ENCODE results near the gene RALB. TPM values are rescaled to one million over a fixed set of nuclear protein-coding genes. Genes with fewer than 3 reads are reported as not detected.

The RALB gene
- total RNA-seq, 1 donor from 2014 or later, result 23.5 TPM

DNA sequence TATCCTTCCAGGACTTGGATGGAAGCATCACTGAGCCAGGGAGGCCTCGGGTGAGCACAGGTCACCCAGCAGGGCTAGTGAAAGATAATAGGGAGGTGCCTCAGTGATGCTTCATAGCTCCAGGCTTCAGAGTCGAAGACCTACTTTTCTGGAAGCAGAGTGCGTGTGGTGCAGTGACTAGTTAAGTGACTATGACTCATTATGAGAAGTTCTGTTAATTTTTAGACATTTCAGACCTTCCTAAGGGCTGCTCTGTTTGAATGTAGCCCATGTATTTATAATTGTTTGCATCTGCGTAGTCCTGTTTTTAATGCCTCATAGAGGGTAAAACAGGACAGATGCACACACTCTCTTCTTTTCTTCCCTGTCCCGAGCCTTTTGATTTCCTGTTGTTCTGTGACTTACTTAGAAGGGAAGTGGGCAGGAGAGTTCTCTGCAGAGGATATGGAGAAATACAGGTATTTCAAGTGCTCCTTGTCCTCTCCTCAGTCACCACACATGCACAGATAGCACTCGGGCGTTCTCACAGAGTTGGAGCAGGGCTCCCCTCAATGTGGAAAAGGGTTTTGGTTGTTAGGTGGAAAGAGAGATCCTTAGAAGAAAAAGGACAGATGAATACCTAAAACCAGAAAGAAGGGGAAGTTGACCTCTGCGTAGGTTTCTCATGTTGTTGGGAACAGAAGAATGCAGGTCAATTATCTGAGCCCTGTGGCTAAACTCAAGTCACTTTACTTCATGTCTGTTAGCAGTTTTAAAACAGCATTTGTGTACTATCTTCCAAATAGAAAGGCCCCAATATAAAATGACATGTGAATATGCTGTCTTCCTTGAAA, 34.7 kb downstream of the RALB start:
- Mint-ChIP-seq H3K36me3 (ENCODE audit: low read depth) (peaks cover 12% of the 10 kb centered on the region), H3K4me1 (ENCODE audit: low read depth) (peaks cover 24% of the 10 kb centered on the region), H3K9me3 (ENCODE audit: low read depth) (no peaks in the 10 kb centered on the region), H3K27ac (ENCODE audit: unreplicated experiment) (peak overlapping the region; percentile 55), H3K27me3 (ENCODE audit: low read depth) (no peaks in the 10 kb centered on the region), H3K4me3 (ENCODE audit: unreplicated experiment) (no peak overlapping the region)
- TF ChIP-seq CTCF (IDR thresholded peaks at IDR 0.05), result no peak
- DNase-seq (ENCODE audit: low spot score), result no peak

GRCh38 chr2:120288016-120288373, 35.3 kb downstream of the RALB start:
- no peak for DNase-seq (ENCODE audit: low spot score)
- no peaks in the 10 kb centered on the region for H3K27me3 Mint-ChIP-seq (ENCODE audit: low read depth)
- no peaks in the 10 kb centered on the region for H3K9me3 Mint-ChIP-seq (ENCODE audit: low read depth)
- H3K4me1 Mint-ChIP-seq (ENCODE audit: low read depth), result peaks cover 24% of the 10 kb centered on the region
- peaks cover 13% of the 10 kb centered on the region for H3K36me3 Mint-ChIP-seq (ENCODE audit: low read depth)
- H3K27ac Mint-ChIP-seq (ENCODE audit: unreplicated experiment), result no peak overlapping the region
- TF ChIP-seq CTCF (IDR thresholded peaks at IDR 0.05), result no peak
- no peak overlapping the region for H3K4me3 Mint-ChIP-seq (ENCODE audit: unreplicated experiment)

DNA sequence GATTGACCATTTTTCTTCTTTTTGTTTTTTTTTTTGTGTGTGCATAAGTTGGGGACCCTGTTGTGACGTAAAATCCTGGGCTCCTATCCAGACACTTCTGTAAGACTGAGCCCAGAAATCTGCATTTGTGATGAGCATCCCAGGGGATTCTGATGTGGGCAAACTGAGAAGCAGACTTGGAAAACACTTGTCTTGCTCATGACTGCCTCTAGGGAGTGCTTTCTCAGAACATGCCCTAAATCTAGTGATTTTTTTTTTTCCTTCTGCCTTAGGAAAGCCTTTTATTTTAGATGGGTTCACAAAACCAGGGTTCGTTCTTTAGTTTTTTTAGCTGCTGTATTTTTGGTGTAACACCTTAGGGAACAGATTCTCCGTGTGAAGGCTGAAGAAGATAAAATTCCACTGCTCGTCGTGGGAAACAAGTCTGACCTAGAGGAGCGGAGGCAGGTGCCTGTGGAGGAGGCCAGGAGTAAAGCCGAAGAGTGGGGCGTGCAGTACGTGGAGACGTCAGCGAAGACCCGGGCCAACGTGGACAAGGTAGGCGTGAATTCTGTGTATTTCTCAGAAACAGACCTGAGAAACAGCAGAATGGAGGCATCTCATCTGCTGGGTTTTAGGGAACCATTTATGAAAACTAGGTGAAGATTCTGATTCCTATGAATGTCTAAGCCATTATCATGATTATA, 36.7 kb downstream of the RALB start:
- Mint-ChIP-seq H3K9me3 (ENCODE audit: low read depth) (no peaks in the 10 kb centered on the region), H3K27me3 (ENCODE audit: low read depth) (no peaks in the 10 kb centered on the region), H3K4me1 (ENCODE audit: low read depth) (peaks cover 24% of the 10 kb centered on the region), H3K4me3 (ENCODE audit: unreplicated experiment) (no peak overlapping the region), H3K27ac (ENCODE audit: unreplicated experiment) (no peak overlapping the region), H3K36me3 (ENCODE audit: low read depth) (peaks cover 16% of the 10 kb centered on the region)
- no peak for TF ChIP-seq CTCF (IDR thresholded peaks at IDR 0.05)
- DNase-seq (ENCODE audit: low spot score), result no peak

DNA sequence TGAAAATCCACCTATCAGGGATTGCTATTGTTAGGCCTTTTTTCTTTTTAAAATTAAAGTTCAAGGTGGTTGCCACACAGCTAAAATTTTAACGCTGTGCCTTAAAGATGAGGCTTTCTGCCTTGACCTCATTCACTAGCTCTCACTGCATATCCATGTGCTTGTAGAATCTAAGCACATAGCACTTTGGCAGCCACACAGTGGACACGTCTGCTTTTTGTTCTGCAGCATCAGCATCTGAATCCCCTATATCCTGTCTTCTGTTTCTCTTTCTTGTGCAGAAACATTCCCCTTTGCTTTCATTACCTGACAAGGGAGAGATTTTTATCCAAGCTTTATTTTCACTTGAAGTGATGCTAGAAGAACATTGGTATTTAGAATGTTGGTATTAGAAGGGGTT, 38.1 kb downstream of the RALB start:
- Mint-ChIP-seq H3K36me3 (ENCODE audit: low read depth) (peaks cover 15% of the 10 kb centered on the region), H3K27ac (ENCODE audit: unreplicated experiment) (no peak overlapping the region), H3K27me3 (ENCODE audit: low read depth) (no peaks in the 10 kb centered on the region), H3K9me3 (ENCODE audit: low read depth) (no peaks in the 10 kb centered on the region), H3K4me1 (ENCODE audit: low read depth) (peaks cover 24% of the 10 kb centered on the region), H3K4me3 (ENCODE audit: unreplicated experiment) (no peak overlapping the region)
- no peak for DNase-seq (ENCODE audit: low spot score)
- TF ChIP-seq CTCF (IDR thresholded peaks at IDR 0.05), result no peak

- TF ChIP-seq CTCF (IDR thresholded peaks at IDR 0.05), result no peak
- H3K4me3 Mint-ChIP-seq (ENCODE audit: unreplicated experiment), result no peak overlapping the region
- no peak for DNase-seq (ENCODE audit: low spot score)
- peaks cover 15% of the 10 kb centered on the region for H3K36me3 Mint-ChIP-seq (ENCODE audit: low read depth)
- H3K27ac Mint-ChIP-seq (ENCODE audit: unreplicated experiment), result peak overlapping the region; percentile 29
- no peaks in the 10 kb centered on the region for H3K9me3 Mint-ChIP-seq (ENCODE audit: low read depth)
- no peaks in the 10 kb centered on the region for H3K27me3 Mint-ChIP-seq (ENCODE audit: low read depth)
- H3K4me1 Mint-ChIP-seq (ENCODE audit: low read depth), result peaks cover 24% of the 10 kb centered on the region
Observed at GRCh38 chr2:120291401-120292311, 39.0 kb downstream of the RALB start.
